RCC 7860 (cell line): ENCODE results near the gene BBOX1.
A peak's percentile ranks its signal among the peaks of the same experiment; 100 is the strongest.

Source experiments
- DNase-seq: peaks from one replicate; pipeline ENCODE4 v3.0.0-alpha.2; 2015; ENCODE audit warnings: low spot score
- FAIRE-seq: peaks from 2 replicates; lab custom pipeline; 2012; peaks lifted over from hg19 to GRCh38; lab: Jason Lieb, UNC

The BBOX1 gene

GRCh38 chr11:27025312-27025955, 15.2 kb upstream of the BBOX1 start:
- DNase-seq (no peak), FAIRE-seq (no peak)

- DNase-seq (no peak), FAIRE-seq (no peak)
Measured at GRCh38 chr11:27025957-27026733, 14.5 kb upstream of the BBOX1 start.

DNA sequence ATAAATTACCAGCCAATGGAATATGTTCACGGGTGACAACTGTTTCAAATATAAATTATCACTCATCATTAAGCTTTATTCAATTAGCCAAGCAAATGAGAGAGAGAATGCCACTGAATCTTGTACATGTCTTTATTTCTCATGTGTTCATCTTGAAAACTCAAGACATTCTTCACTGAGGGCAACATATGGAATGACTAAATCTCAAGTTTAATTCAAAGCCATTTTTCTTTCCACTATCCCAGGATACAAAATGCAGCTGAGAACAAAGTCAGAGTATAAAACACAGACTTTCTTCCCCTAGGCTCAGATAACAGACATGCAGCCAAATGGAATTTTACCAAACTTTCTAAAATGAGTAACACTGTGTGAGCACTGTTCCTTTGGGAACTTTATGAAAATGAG, 12.1 kb upstream of the BBOX1 start:
- FAIRE-seq (no peak), DNase-seq (no peak)

- FAIRE-seq (no peak), DNase-seq (no peak)
Measured at GRCh38 chr11:27029966-27030365, 10.6 kb upstream of the BBOX1 start.

GRCh38 chr11:27031754-27032153, 8.9 kb upstream of the BBOX1 start:
- FAIRE-seq (no peak), DNase-seq (no peak)

DNA sequence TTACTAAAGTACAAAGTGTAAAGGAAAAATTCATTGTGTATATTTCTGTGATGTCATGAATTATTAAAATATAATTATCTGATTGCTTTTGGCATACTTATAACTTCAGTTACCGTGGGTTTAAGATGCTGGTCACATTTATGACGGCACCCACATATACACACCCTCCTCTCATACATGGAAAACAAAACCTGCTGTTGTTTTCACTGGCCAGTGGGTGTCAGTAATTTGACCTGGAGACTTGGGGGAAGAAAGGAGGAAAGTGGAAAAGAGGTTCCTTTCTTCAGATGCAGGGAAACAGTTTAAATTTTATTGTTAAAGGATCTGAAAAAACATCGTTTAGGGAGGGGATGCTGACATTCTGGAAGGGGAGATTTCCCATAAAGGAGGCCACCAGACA, 742 bp upstream of the BBOX1 start:
- FAIRE-seq = no peak
- DNase-seq = no peak

GRCh38 chr11:27041141-27041899, 705 bp downstream of the BBOX1 start:
- no peak for FAIRE-seq
- DNase-seq = no peak

- no peak for FAIRE-seq
Measured at GRCh38 chr11:27046956-27047355, 6.3 kb downstream of the BBOX1 start.

DNA sequence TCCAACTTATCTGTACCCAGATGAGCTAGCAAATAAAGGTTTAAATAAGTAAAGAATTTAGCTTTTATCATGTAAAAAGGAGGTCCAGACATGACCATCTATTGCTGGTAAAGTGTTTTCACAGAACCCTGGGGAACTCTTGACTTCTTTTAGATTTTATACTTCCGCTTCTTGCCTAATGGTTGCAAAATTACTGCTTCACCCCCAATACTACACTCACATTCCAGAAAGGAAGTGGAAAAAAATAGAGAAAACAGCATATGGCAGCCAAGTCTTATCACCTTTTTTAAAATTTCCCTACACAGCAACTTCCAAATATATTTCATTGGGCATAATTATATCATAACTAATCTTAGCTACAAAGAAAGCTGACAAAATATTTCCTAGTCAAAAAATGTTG, 12.1 kb downstream of the BBOX1 start:
- FAIRE-seq (no peak), DNase-seq (no peak)

More at GRCh38 chr11:27046956-27047355, 6.3 kb downstream of the BBOX1 start:
- DNase-seq = no peak

GRCh38 chr11:27055065-27055682, 14.6 kb downstream of the BBOX1 start:
- DNase-seq = peak; percentile 52
- no peak for FAIRE-seq

GRCh38 chr11:27057091-27057780, 16.6 kb downstream of the BBOX1 start:
- no peak for FAIRE-seq

GRCh38 chr11:27058456-27058855, 17.8 kb downstream of the BBOX1 start:
- DNase-seq (no peak), FAIRE-seq (no peak)

More at GRCh38 chr11:27057091-27057780, 16.6 kb downstream of the BBOX1 start:
- no peak for DNase-seq

DNA sequence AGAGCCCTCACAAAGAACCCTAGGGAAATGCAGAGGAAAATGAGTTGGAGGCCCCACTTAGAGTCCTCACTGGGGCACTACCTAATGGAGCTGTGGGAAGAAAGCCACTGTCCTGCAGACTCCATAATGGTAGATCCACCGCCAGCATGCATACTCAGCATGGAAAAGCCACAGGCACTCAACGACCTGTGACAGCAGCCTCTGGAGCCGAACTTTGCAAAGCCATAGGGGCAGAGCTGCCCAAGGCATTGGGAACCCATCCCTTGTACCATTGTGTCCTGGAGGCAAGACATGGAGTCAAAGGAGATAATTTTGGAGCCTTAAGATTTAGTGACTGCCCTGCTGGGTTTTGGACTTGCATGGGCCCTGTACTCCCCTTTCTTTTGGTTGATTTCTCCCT, 18.8 kb downstream of the BBOX1 start:
- DNase-seq (no peak), FAIRE-seq (no peak)

- FAIRE-seq = no peak
Measured at GRCh38 chr11:27060816-27061460, 20.3 kb downstream of the BBOX1 start.

DNA sequence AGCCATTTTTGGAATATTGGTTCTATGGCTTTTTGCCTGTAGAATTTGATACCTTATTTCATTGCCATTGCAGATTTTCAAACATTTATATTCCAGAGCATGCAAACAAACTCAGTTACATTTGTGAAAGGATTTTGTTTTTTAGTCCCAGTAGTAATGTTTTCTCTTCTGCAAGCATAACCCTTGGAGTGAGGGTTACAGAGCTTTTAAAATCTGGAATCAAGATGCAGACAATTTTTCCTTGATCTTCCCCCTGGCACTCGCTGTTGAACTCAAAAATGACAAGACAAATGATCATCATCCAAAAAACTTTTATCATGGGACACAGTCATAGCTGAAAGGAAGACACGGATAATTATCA, 20.8 kb downstream of the BBOX1 start:
- FAIRE-seq = no peak
- no peak for DNase-seq

More at GRCh38 chr11:27060816-27061460, 20.3 kb downstream of the BBOX1 start:
- DNase-seq = no peak

DNA sequence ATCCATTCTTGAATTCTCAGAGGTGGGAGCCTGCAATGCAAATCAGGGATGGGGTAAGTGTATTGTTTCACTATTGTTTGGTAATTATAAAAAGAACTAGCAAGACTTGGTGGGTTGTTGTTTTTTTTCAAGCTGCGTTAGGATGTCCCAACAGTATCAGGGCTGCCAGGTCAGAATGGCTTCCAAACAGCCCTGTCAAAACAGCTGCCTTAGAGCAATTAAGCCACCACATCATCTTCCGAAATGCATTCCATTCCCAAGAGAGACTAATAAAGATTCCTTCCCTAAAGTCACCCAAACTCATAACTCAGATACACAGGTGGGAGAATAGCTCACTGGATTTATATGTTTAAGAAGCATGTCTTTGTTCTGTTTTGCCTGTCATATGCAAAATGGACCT, 23.5 kb downstream of the BBOX1 start:
- no peak for DNase-seq
- no peak for FAIRE-seq

DNA sequence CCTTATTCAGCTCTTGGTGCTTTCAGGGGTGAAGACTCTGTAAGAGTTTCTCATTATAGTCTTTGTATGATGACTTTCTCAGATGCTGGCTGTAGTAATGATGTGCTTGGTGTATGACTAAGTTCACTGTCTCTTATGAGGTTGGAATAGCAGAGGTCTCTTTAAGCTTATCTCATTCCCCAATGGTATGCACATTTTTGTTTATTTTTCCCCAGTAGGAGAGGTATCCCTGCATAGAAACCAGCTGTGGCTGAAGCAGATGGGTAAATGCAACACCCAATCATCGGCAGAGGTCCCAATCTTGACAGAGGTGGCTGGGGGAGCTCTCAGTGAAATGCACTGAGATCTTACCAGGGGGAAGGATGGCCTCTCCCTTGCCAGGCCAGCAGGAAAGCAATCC, 34.6 kb downstream of the BBOX1 start:
- FAIRE-seq = no peak
- DNase-seq = no peak

GRCh38 chr11:27075655-27076054, 35.0 kb downstream of the BBOX1 start:
- FAIRE-seq (no peak), DNase-seq (no peak)

DNA sequence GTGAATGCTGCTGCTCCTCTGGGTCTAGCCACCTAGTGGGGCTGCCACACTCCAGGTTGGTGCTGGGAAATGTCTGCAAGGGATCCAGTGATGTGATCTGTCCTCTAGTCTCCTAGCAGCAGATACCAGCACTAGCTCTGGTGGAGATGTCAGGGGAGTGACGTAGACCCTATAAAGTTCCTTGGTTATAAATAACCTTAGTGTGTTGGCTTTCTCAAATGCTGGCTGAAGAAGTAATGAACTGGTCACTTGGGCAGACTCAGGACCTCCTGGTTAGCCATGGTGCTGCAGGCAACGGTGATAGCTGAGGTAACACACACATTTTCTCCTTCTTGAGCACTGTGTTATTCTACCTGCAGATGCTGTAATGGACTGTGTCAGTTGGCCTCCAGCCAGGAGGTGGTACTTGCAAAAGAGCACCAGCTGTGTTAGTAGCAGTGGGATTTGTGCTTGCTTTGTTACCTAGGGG, 35.5 kb downstream of the BBOX1 start:
- DNase-seq = no peak
- no peak for FAIRE-seq

DNA sequence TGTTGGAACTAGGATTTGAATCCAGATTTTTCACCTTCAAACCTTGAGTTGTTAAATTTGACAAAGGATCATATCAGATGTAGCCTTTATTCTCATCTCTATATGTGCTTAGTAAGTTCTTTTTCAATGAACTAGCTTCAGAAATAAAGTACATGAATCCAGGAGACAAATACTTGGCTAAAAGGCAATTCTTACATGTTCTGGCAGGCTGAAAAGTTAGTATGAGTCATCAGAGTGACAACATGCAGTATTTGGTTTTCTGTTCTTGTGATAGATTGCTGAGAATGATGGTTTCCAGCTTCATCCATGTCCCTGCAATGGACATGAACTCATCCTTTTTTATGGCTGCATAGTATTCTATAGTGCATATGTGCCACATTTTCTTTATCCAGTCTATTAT, 40.4 kb downstream of the BBOX1 start:
- DNase-seq = no peak
- FAIRE-seq = no peak
